Subcutaneous adipose tissue (tissue), 4 donors: ENCODE measurements around the gene ACSF3. TPM values are rescaled to one million over a fixed set of nuclear protein-coding genes. Genes with fewer than 3 reads are reported as not detected.

ENCODE experiments used
- CTCF ChIP-seq: fragments of 450-650 bp; IDR thresholded peaks from one replicate; pipeline ENCODE4 v1.5.1; 2016; ENCODE audit warnings: low read depth, mild to moderate bottlenecking, control low read depth, antibody characterized with exemption, moderate library complexity
- total RNA-seq, 4 donors: library from RNA; depleted of rRNA; stranded (reverse); fragments of >200 nt; gene quantifications; one replicate each; pipeline ENCODE4 v1.1.0, GENCODE V29; 2016

ACSF3 gene
- total RNA-seq, 4 donors from 2014 or later: 17.4 to 40.1 (median 22.5) TPM

DNA sequence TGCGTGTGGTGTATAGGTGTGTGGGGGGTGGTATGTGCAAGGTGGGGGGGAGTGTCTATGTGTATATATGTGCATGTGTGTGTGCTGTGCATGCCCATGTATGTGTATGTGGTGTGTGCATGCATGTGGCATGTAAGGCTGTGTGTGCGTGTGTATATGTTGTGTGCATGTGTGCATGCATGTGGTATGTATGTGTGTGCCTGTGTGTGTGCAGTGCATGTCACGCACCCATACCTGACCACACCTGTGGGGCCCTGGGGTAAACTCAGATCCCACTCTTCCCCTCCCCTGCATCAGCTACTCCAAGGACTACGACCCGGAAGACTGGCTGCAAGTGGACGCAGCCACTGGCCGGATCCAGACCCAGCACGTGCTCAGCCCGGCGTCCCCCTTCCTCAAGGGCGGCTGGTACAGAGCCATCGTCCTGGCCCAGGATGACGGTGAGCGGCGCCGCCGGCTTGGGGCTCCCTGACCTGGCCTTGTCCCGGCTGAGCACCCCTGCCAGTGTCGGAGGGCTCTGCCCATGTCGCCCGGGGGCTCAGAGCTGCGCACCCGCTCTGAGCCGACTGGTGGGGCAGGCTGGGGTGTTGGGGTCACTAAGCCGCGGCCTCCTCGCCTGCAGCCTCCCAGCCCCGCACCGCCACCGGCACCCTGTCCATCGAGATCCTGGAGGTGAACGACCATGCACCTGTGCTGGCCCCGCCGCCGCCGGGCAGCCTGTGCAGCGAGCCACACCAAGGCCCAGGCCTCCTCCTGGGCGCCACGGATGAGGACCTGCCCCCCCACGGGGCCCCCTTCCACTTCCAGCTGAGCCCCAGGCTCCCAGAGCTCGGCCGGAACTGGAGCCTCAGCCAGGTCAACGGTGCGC, 97.6 kb downstream of the ACSF3 start:
- no peak for TF ChIP-seq CTCF

DNA sequence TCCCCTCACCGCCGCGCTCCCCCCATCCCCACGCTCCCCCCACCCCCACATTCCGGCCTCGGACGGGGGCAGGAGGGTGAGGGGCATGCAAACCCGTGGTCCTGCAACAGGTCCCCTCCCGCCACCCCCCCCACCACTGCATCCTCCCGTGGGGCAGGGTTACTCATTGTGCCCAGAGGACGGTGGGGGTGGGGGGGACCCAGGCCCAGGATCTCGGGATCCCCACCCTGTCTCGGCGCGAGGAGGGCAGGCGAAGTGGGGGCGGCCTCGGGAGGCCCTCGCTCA, 98.2 kb downstream of the ACSF3 start:
- no peak for TF ChIP-seq CTCF

- no peak for TF ChIP-seq CTCF
Observed at GRCh38 chr16:89192956-89193575, 99.4 kb downstream of the ACSF3 start.

DNA sequence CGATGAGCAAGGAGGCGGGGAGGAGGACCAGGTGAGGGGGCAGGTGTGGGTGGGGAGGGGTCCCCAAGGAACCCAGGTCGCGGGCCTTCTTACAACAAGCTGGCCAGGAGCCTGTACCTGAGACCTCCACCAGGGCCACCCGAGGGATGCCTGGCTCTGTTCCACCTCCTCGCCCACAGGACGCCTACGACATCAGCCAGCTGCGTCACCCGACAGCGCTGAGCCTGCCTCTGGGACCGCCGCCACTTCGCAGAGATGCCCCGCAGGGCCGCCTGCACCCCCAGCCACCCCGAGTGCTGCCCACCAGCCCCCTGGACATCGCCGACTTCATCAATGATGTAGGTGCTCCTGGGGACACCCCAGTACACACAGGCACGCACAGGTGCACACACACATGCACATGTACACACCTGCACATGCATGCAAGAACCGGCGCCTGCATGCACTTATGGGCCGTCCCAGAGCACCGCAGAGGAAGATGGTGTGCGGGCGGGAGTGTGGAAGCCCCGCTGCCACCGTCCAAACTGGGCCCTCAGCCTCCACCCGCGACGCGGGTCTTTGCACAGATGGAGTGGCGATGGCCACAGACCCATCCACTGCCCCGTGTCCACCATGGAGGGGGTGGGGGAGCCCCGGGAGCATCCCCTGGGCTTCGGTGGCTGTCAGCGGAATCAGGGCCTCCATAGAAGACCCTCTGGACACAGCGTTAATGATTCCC, 100.1 kb downstream of the ACSF3 start:
- TF ChIP-seq CTCF: no peak

- TF ChIP-seq CTCF: no peak
Observed at GRCh38 chr16:89194340-89195311, 101.0 kb downstream of the ACSF3 start.

DNA sequence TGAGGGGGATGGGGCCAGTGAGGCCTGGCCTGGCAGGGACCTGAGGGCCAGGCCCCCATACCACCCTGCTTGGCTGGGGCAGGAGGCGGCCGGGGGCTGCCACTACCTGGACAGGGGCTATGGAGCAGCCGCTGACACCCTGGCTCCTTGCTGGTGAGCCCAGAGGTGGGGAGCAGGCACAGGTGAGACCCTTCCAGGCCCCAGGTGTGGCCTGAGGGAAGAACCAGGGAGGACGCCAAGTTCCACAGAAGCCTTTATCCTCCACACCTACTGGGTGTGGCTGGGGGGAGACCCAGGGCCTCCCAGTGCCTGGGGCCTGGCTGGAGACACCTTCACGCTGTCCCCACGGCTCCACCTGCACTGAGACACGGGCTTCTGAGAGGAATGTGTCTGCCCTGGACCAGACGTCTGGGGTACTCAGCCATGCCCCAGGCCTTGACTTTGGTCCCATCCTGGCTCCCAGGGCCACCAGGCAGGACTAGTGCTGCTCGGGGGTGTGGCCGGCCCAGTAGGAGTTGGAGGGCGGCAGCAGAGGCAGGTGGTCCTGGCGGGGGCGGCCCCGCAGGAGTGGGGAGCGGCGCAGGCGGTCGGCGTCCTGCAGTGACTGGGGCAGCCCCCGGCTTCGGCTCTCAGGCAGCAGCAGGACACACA, 102.0 kb downstream of the ACSF3 start:
- TF ChIP-seq CTCF: no peak
